HG02840 (cell line): ENCODE data around the gene LCLAT1.
"Not testable (repeated sequence)": the region's sequence is repeated elsewhere in the genome, so short reads cannot be mapped to it uniquely, and the experiment has no call there.

Experiments used
- ATAC-seq: cut with Tn5 transposase; IDR thresholded peaks from one replicate; pipeline ENCODE4 v1.9.1; 2021; ENCODE audit warnings: mild to moderate bottlenecking, moderate library complexity, moderate number of reproducible peaks; ENCODE audit not compliant: unreplicated experiment, low FRiP score

Gene LCLAT1

GRCh38 chr2:30629866-30630265, 182.8 kb downstream of the LCLAT1 start:
- no peak for ATAC-seq

GRCh38 chr2:30631051-30631671, 184.1 kb downstream of the LCLAT1 start:
- ATAC-seq = no peak

GRCh38 chr2:30633039-30633438, 186.0 kb downstream of the LCLAT1 start:
- ATAC-seq = no peak

- no peak for ATAC-seq
Measured at GRCh38 chr2:30636311-30636710, 189.3 kb downstream of the LCLAT1 start.

GRCh38 chr2:30639836-30640235, 192.8 kb downstream of the LCLAT1 start:
- ATAC-seq = no peak

GRCh38 chr2:30641765-30642345, 194.8 kb downstream of the LCLAT1 start:
- no peak for ATAC-seq

- ATAC-seq = not testable (repeated sequence)
Measured at GRCh38 chr2:30643013-30643412, 196.0 kb downstream of the LCLAT1 start.

GRCh38 chr2:30643674-30644073, 196.6 kb downstream of the LCLAT1 start:
- no peak for ATAC-seq

- ATAC-seq = no peak
Measured at GRCh38 chr2:30645081-30645744, 198.2 kb downstream of the LCLAT1 start.

- ATAC-seq = no peak
Measured at GRCh38 chr2:30645745-30646119, 198.7 kb downstream of the LCLAT1 start.

GRCh38 chr2:30647752-30648457, 200.9 kb downstream of the LCLAT1 start:
- ATAC-seq = no peak

GRCh38 chr2:30649278-30649677, 202.2 kb downstream of the LCLAT1 start:
- ATAC-seq = no peak

- no peak for ATAC-seq
Measured at GRCh38 chr2:30649828-30650227, 202.8 kb downstream of the LCLAT1 start.

GRCh38 chr2:30652271-30652915, 205.3 kb downstream of the LCLAT1 start:
- ATAC-seq = no peak

GRCh38 chr2:30653847-30654246, 206.8 kb downstream of the LCLAT1 start:
- no peak for ATAC-seq

GRCh38 chr2:30654404-30654803, 207.4 kb downstream of the LCLAT1 start:
- ATAC-seq = no peak

GRCh38 chr2:30655211-30655610, 208.2 kb downstream of the LCLAT1 start:
- ATAC-seq = no peak

- no peak for ATAC-seq
Measured at GRCh38 chr2:30655660-30656059, 208.6 kb downstream of the LCLAT1 start.

GRCh38 chr2:30656079-30656478, 209.0 kb downstream of the LCLAT1 start:
- ATAC-seq = no peak

GRCh38 chr2:30661173-30662107, 214.4 kb downstream of the LCLAT1 start:
- ATAC-seq = no peak
